Liver (tissue), 9 donors: ENCODE data around the gene CCRL2. TPM values are rescaled to one million over a fixed set of nuclear protein-coding genes. Genes with fewer than 3 reads are reported as not detected.

Experiments used
- DNase-seq: peaks from one replicate; pipeline ENCODE4 v3.0.0-alpha.2; 2017; ENCODE audit warnings: low spot score
- H3K27ac ChIP-seq, 2 donors: one replicate each; pipeline ENCODE4 v1.7.0; 2013; ENCODE audit warnings: inconsistent platforms in 2 of 2, low read length in 2 of 2, control low read depth in 1 of 2, low read depth in 1 of 2, mild to moderate bottlenecking in 1 of 2
- H3K27me3 ChIP-seq, 4 donors: one replicate each; pipeline versions ENCODE4 v1.6.1 to v1.7.0; 2013; ENCODE audit warnings: low read length in 3 of 4, inconsistent platforms in 1 of 4, mild to moderate bottlenecking in 1 of 4, moderate library complexity in 1 of 4; ENCODE audit not compliant: control insufficient read depth in 4 of 4, insufficient read depth in 4 of 4
- H3K36me3 ChIP-seq, 4 donors: one replicate each; pipeline versions ENCODE4 v1.6.1 to v1.7.0; 2013; ENCODE audit warnings: low read length in 3 of 4, mild to moderate bottlenecking in 3 of 4, low read depth in 1 of 4, moderate library complexity in 1 of 4; ENCODE audit not compliant: control insufficient read depth in 4 of 4, insufficient read depth in 3 of 4
- H3K4me1 ChIP-seq, 4 donors: one replicate each; pipeline versions ENCODE4 v1.6.1 to v1.7.0; 2013; ENCODE audit warnings: low read length in 3 of 4, mild to moderate bottlenecking in 3 of 4, moderate library complexity in 1 of 4; ENCODE audit not compliant: control insufficient read depth in 4 of 4, insufficient read depth in 4 of 4
- H3K4me3 ChIP-seq, 3 donors: one replicate each; pipeline versions ENCODE4 v1.6.1 to v1.7.0; 2013; ENCODE audit warnings: low read length in 3 of 3, control low read depth in 1 of 3, low read depth in 1 of 3, mild to moderate bottlenecking in 1 of 3
- H3K9ac ChIP-seq, 2 donors: one replicate each; pipeline ENCODE4 v1.7.0; 2013; ENCODE audit warnings: low read length in 2 of 2, mild to moderate bottlenecking in 2 of 2, moderate library complexity in 2 of 2, control low read depth in 1 of 2, low read depth in 1 of 2
- H3K9me3 ChIP-seq, 4 donors: one replicate each; pipeline versions ENCODE4 v1.6.1 to v1.7.0; 2013; ENCODE audit warnings: low read length in 3 of 4; ENCODE audit not compliant: control insufficient read depth in 4 of 4
- ATF3 ChIP-seq: IDR thresholded peaks from 2 replicates; pipeline ENCODE4 v1.6.1; 2016; ENCODE audit warnings: antibody characterized with exemption
- CTCF ChIP-seq: fragments of 150-350 bp; IDR thresholded peaks from 2 replicates; pipeline ENCODE4 v1.5.1; 2017; ENCODE audit warnings: improper control_type of control experiment, low read depth, low read length; ENCODE audit not compliant: missing input control
- EGR1 ChIP-seq, 2 donors: IDR thresholded peaks; 2 replicates each; pipeline ENCODE4 v1.6.1; 2016 to 2018; ENCODE audit warnings: antibody characterized with exemption in 2 of 2, low read depth in 2 of 2
- FOXA2 ChIP-seq: IDR thresholded peaks from 2 replicates; pipeline ENCODE4 v1.6.1; 2016; ENCODE audit warnings: antibody characterized with exemption
- GABPA ChIP-seq, 2 donors: IDR thresholded peaks in 1 of 2; conservative IDR thresholded peaks in 1 of 2; 2 replicates each; pipeline ENCODE4 v1.6.1; 2016; ENCODE audit warnings: antibody characterized with exemption in 2 of 2, mild to moderate bottlenecking in 1 of 2, moderate library complexity in 1 of 2
- HNF4A ChIP-seq, 2 donors: conservative IDR thresholded peaks; 2 replicates each; pipeline ENCODE4 v1.6.1; 2016; ENCODE audit warnings: antibody characterized with exemption in 2 of 2, mild to moderate bottlenecking in 2 of 2
- HNF4G ChIP-seq: IDR thresholded peaks from 2 replicates; pipeline ENCODE4 v1.6.1; 2016; ENCODE audit warnings: antibody characterized with exemption
- JUND ChIP-seq, 2 donors: IDR thresholded peaks; 2 replicates each; pipeline ENCODE4 v1.6.1; 2016; ENCODE audit warnings: antibody characterized with exemption in 2 of 2
- RAD21 ChIP-seq, 2 donors: IDR thresholded peaks; 2 replicates each; pipeline ENCODE4 v1.6.1; 2016; ENCODE audit warnings: antibody characterized with exemption in 2 of 2, mild to moderate bottlenecking in 2 of 2
- RXRA ChIP-seq, 2 donors: IDR thresholded peaks; 2 replicates each; pipeline ENCODE4 v1.6.1; 2017 to 2018; ENCODE audit warnings: antibody characterized with exemption in 2 of 2, mild to moderate bottlenecking in 1 of 2
- SP1 ChIP-seq: IDR thresholded peaks from 2 replicates; pipeline ENCODE4 v1.6.1; 2018; ENCODE audit warnings: antibody characterized with exemption, mild to moderate bottlenecking
- YY1 ChIP-seq: IDR thresholded peaks from 2 replicates; pipeline ENCODE4 v1.6.1; 2016; ENCODE audit warnings: antibody characterized with exemption, mild to moderate bottlenecking
- WGBS: extraction: QIAGEN DNeasy Blood & Tissue Kit; methylation state at CpG from one replicate; pipeline ENCODE4 v1.1.7; 2013; 5-methylcytosine and 5-hydroxymethylcytosine counted together
- polyA plus RNA-seq, 2 donors: library from polyadenylated mRNA; stranded (reverse) in 1 of 2; unstranded in 1 of 2; fragments of 200-250 nt in 1 of 2; fragments of >200 nt in 1 of 2; fragmentation: Nextera tagmentation in 1 of 2; extraction: Ambion mirVana in 1 of 2; gene quantifications; one replicate each; pipeline versions ENCODE4 v1.2.1 to v1.2.3, GENCODE V29; 2013 to 2015
- total RNA-seq, 2 donors: library from RNA; depleted of rRNA; stranded (reverse); fragments of >200 nt; gene quantifications; one replicate each; pipeline ENCODE4 v1.2.3, GENCODE V29; 2014
- TF ChIP-seq, protein P1 (sequence below): IDR thresholded peaks from 2 replicates; pipeline ENCODE4 v1.6.1; 2016; ENCODE audit warnings: antibody characterized with exemption
- TF ChIP-seq, protein P2 (sequence below): IDR thresholded peaks from 2 replicates; pipeline ENCODE4 v1.6.1; 2016; ENCODE audit warnings: antibody characterized with exemption, mild to moderate bottlenecking
- TF ChIP-seq, protein P3 (sequence below): IDR thresholded peaks from 2 replicates; pipeline ENCODE4 v1.6.1; 2016; ENCODE audit warnings: antibody characterized with exemption
- donor health status: healthy.
- donor health status: healthy.
- donor health status: healthy.
- donor health status: healthy.
- donor health status: healthy.

Gene CCRL2
- total and polyA plus RNA-seq, 4 donors, result 0.51 to 9.0 (median 0.81) TPM

GRCh38 chr3:46427916-46428833 lies 21.1 kb downstream of the CCRL2 start (continued):
- TF ChIP-seq JUND (IDR thresholded peaks at IDR 0.05), result no peak

GRCh38 chr3:46429250-46429649 lies 22.2 kb downstream of the CCRL2 start:
- H3K4me1 ChIP-seq, result peaks cover 0 to 10% (median 8%) of the 10 kb centered on the region in 4 donors
- H3K9ac ChIP-seq, result no peak overlapping the region
- no peaks in the 10 kb centered on the region for H3K27me3 ChIP-seq
- 79% methylated on average over 5 of the region's 5 CpGs for WGBS
- H3K4me3 ChIP-seq, result no peak overlapping the region
- DNase-seq, result no peak
- TF ChIP-seq HNF4G (no peak), SP1 (no peak), HNF4A (conservative IDR thresholded peaks at IDR 0.05) (no peak), JUND (IDR thresholded peaks at IDR 0.05) (no peak), CTCF (no peak), YY1 (no peak)
- TF ChIP-seq, protein P1, sequence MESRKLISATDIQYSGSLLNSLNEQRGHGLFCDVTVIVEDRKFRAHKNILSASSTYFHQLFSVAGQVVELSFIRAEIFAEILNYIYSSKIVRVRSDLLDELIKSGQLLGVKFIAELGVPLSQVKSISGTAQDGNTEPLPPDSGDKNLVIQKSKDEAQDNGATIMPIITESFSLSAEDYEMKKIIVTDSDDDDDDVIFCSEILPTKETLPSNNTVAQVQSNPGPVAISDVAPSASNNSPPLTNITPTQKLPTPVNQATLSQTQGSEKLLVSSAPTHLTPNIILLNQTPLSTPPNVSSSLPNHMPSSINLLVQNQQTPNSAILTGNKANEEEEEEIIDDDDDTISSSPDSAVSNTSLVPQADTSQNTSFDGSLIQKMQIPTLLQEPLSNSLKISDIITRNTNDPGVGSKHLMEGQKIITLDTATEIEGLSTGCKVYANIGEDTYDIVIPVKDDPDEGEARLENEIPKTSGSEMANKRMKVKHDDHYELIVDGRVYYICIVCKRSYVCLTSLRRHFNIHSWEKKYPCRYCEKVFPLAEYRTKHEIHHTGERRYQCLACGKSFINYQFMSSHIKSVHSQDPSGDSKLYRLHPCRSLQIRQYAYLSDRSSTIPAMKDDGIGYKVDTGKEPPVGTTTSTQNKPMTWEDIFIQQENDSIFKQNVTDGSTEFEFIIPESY, result no peak
- H3K9me3 ChIP-seq, result no peaks in the 10 kb centered on the region
- no peak overlapping the region for H3K27ac ChIP-seq
- no peaks in the 10 kb centered on the region for H3K36me3 ChIP-seq

DNA sequence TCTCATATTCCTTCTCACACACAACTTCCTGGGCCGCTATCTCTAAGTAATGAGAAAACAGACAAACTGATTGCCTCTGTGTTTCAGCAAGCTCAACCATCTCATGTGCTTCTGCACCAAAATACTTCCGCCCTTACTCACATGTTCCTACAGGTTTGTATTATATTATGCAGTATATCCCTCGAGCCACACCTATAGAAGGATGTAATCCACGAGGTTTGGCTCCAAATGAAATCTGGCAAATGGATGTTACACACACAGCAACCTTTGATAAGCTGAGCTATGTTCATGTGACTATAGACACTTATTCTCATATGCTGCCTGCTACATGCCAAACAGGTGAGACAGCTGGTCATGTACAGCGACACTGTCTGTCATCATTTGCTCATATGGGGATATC lies 22.6 kb downstream of the CCRL2 start:
- Histone ChIP-seq H3K4me3 (no peak overlapping the region), H3K9ac (no peak overlapping the region), H3K4me1 (peaks cover 0 to 10% (median 8%) of the 10 kb centered on the region in 4 donors), H3K36me3 (no peaks in the 10 kb centered on the region), H3K27me3 (no peaks in the 10 kb centered on the region), H3K27ac (no peak overlapping the region), H3K9me3 (no peaks in the 10 kb centered on the region)
- WGBS, result 86% methylated on average over 5 of the region's 5 CpGs
- DNase-seq, result no peak
- TF ChIP-seq JUND (IDR thresholded peaks at IDR 0.05) (no peak), SP1 (no peak), CTCF (no peak), HNF4A (conservative IDR thresholded peaks at IDR 0.05) (no peak), YY1 (no peak), EGR1 (IDR thresholded peaks at IDR 0.05; ENCODE audit: low read depth in 2 of 2) (no peak), HNF4G (no peak), RAD21 (IDR thresholded peaks at IDR 0.05) (no peak), RXRA (IDR thresholded peaks at IDR 0.05) (no peak), GABPA (IDR thresholded peaks at IDR 0.05 in 1 of 2, conservative IDR thresholded peaks at IDR 0.05 in 1 of 2) (no peak), FOXA2 (no peak), ATF3 (no peak)
- TF ChIP-seq, protein P2, sequence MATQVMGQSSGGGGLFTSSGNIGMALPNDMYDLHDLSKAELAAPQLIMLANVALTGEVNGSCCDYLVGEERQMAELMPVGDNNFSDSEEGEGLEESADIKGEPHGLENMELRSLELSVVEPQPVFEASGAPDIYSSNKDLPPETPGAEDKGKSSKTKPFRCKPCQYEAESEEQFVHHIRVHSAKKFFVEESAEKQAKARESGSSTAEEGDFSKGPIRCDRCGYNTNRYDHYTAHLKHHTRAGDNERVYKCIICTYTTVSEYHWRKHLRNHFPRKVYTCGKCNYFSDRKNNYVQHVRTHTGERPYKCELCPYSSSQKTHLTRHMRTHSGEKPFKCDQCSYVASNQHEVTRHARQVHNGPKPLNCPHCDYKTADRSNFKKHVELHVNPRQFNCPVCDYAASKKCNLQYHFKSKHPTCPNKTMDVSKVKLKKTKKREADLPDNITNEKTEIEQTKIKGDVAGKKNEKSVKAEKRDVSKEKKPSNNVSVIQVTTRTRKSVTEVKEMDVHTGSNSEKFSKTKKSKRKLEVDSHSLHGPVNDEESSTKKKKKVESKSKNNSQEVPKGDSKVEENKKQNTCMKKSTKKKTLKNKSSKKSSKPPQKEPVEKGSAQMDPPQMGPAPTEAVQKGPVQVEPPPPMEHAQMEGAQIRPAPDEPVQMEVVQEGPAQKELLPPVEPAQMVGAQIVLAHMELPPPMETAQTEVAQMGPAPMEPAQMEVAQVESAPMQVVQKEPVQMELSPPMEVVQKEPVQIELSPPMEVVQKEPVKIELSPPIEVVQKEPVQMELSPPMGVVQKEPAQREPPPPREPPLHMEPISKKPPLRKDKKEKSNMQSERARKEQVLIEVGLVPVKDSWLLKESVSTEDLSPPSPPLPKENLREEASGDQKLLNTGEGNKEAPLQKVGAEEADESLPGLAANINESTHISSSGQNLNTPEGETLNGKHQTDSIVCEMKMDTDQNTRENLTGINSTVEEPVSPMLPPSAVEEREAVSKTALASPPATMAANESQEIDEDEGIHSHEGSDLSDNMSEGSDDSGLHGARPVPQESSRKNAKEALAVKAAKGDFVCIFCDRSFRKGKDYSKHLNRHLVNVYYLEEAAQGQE, result no peak
- TF ChIP-seq, protein P3, sequence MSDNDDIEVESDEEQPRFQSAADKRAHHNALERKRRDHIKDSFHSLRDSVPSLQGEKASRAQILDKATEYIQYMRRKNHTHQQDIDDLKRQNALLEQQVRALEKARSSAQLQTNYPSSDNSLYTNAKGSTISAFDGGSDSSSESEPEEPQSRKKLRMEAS, result no peak
- TF ChIP-seq, protein P1, result no peak
